HEK293 (cell line): ENCODE results near the gene PACSIN3.

ENCODE experiments used
- CTCF ChIA-PET: fragments of 350-600 bp; formaldehyde crosslinking; extraction: SDS; loops from one replicate; lab custom pipeline; 2021; ENCODE audit warnings: antibody characterized with exemption; lab: Yijun Ruan, JAX
- POLR2A ChIA-PET: fragments of 300-600 bp; formaldehyde crosslinking; extraction: SDS; loops from one replicate; lab custom pipeline; 2020; ENCODE audit warnings: antibody characterized with exemption, inconsistent platforms; lab: Yijun Ruan, JAX
- H3K27ac ChIP-seq: fragments of 200-500 bp; sonication (Bioruptor generic); 2 replicates; pipeline ENCODE4 v1.5.1; 2014; ENCODE audit warnings: low read depth, low read length, control low read depth, inconsistent platforms; ENCODE audit errors: extremely low read depth
- H3K36me3 ChIP-seq, 2 experiments: fragments of 200-500 bp in 1 of 2; sonication (Bioruptor generic) in 1 of 2; 1 replicate in 1 of 2; 2 replicates in 1 of 2; pipeline ENCODE4 v1.5.1; 2014 to 2017; ENCODE audit warnings: inconsistent platforms in 2 of 2, low read length in 2 of 2; ENCODE audit not compliant: control insufficient read depth in 2 of 2, insufficient read depth in 1 of 2
- H3K4me1 ChIP-seq: fragments of 200-500 bp; sonication (Bioruptor generic); 2 replicates; pipeline ENCODE4 v1.5.1; 2014; ENCODE audit warnings: mild to moderate bottlenecking, low read length, inconsistent platforms; ENCODE audit not compliant: control insufficient read depth, insufficient read depth
- H3K4me3 ChIP-seq: 2 replicates; pipeline ENCODE4 v1.5.1; 2011; ENCODE audit warnings: low read depth, mild to moderate bottlenecking, control low read depth, low read length, moderate library complexity
- H3K9me3 ChIP-seq: fragments of 200-500 bp; sonication (Bioruptor generic); 2 replicates; pipeline ENCODE4 v1.5.1; 2014; ENCODE audit warnings: low read depth, low read length, inconsistent platforms; ENCODE audit not compliant: control insufficient read depth, insufficient read depth
- BCL11B ChIP-seq: fragments of 450-650 bp; formaldehyde crosslinking; IDR thresholded peaks from 2 replicates; pipeline ENCODE4 v1.5.1; 2016; ENCODE audit warnings: low read depth, missing biosample characterization, missing genetic modification characterization
- HOXD13 ChIP-seq: sonication (generic); formaldehyde crosslinking; IDR thresholded peaks from 2 replicates; pipeline ENCODE4 v1.8.0; 2022; ENCODE audit warnings: missing genetic modification reagents, borderline replicate concordance
- REPIN1 ChIP-seq: fragments of 450-650 bp; formaldehyde crosslinking; IDR thresholded peaks from 2 replicates; pipeline ENCODE4 v1.5.1; 2017; ENCODE audit warnings: missing biosample characterization, missing genetic modification characterization, low read depth
- REST ChIP-seq: fragments of 450-650 bp; formaldehyde crosslinking; IDR thresholded peaks from 2 replicates; pipeline ENCODE4 v1.5.1; 2016; ENCODE audit warnings: missing biosample characterization, missing genetic modification characterization
- SETDB1 ChIP-seq: IDR thresholded peaks from one replicate; pipeline ENCODE4 v1.6.1; 2017; ENCODE audit warnings: mild to moderate bottlenecking, low read length, moderate library complexity, mixed read lengths; ENCODE audit not compliant: insufficient read length
- ZFP41 ChIP-seq: fragments of 450-650 bp; formaldehyde crosslinking; IDR thresholded peaks from 2 replicates; pipeline ENCODE4 v1.5.1; 2016; ENCODE audit warnings: missing biosample characterization, missing genetic modification characterization, borderline replicate concordance
- ZIC2 ChIP-seq: fragments of 450-650 bp; formaldehyde crosslinking; IDR thresholded peaks from 2 replicates; pipeline ENCODE4 v1.5.1; 2016; ENCODE audit warnings: missing biosample characterization, missing genetic modification characterization
- ZNF121 ChIP-seq: fragments of 450-650 bp; formaldehyde crosslinking; IDR thresholded peaks from 2 replicates; pipeline ENCODE4 v1.5.1; 2016; ENCODE audit warnings: missing biosample characterization, missing genetic modification characterization
- ZNF148 ChIP-seq: fragments of 450-650 bp; formaldehyde crosslinking; IDR thresholded peaks from 2 replicates; pipeline ENCODE4 v1.5.0; 2017; ENCODE audit warnings: missing biosample characterization, missing genetic modification characterization, borderline replicate concordance
- ZNF157 ChIP-seq: fragments of 450-650 bp; formaldehyde crosslinking; IDR thresholded peaks from 2 replicates; pipeline ENCODE4 v1.5.1; 2016; ENCODE audit warnings: missing biosample characterization, missing genetic modification characterization
- ZNF169 ChIP-seq: fragments of 450-650 bp; formaldehyde crosslinking; IDR thresholded peaks from 2 replicates; pipeline ENCODE4 v1.5.1; 2016; ENCODE audit warnings: missing biosample characterization, missing genetic modification characterization
- ZNF24 ChIP-seq: fragments of 450-650 bp; formaldehyde crosslinking; IDR thresholded peaks from 2 replicates; pipeline ENCODE4 v1.5.1; 2016; ENCODE audit warnings: missing biosample characterization, missing genetic modification characterization
- ZNF248 ChIP-seq: fragments of 450-650 bp; formaldehyde crosslinking; IDR thresholded peaks from 2 replicates; pipeline ENCODE4 v1.5.1; 2017; ENCODE audit warnings: missing biosample characterization, missing genetic modification characterization
- ZNF404 ChIP-seq: fragments of 450-650 bp; formaldehyde crosslinking; IDR thresholded peaks from 2 replicates; pipeline ENCODE4 v1.5.1; 2017; ENCODE audit warnings: missing biosample characterization, missing genetic modification characterization
- ZNF449 ChIP-seq: fragments of 450-650 bp; formaldehyde crosslinking; IDR thresholded peaks from 2 replicates; pipeline ENCODE4 v1.5.1; 2017; ENCODE audit warnings: missing biosample characterization, mild to moderate bottlenecking, missing genetic modification characterization, moderate library complexity
- ZNF510 ChIP-seq: fragments of 450-650 bp; formaldehyde crosslinking; IDR thresholded peaks from 2 replicates; pipeline ENCODE4 v1.5.1; 2018; ENCODE audit warnings: mild to moderate bottlenecking, missing genetic modification characterization, missing biosample characterization; ENCODE audit not compliant: insufficient replicate concordance
- ZNF544 ChIP-seq: fragments of 450-650 bp; formaldehyde crosslinking; IDR thresholded peaks from 2 replicates; pipeline ENCODE4 v1.5.0; 2017; ENCODE audit warnings: missing biosample characterization, missing genetic modification characterization
- ZNF548 ChIP-seq: fragments of 450-650 bp; formaldehyde crosslinking; IDR thresholded peaks from 2 replicates; pipeline ENCODE4 v1.5.1; 2016; ENCODE audit warnings: missing biosample characterization, missing genetic modification characterization
- ZNF610 ChIP-seq: fragments of 450-650 bp; formaldehyde crosslinking; IDR thresholded peaks from 2 replicates; pipeline ENCODE4 v1.5.1; 2016; ENCODE audit warnings: missing biosample characterization, missing genetic modification characterization, borderline replicate concordance
- ZNF658 ChIP-seq: fragments of 450-650 bp; formaldehyde crosslinking; IDR thresholded peaks from 2 replicates; pipeline ENCODE4; 2016; ENCODE audit warnings: missing biosample characterization, missing genetic modification characterization
- ZNF707 ChIP-seq: fragments of 450-650 bp; formaldehyde crosslinking; IDR thresholded peaks from 2 replicates; pipeline ENCODE4 v1.5.1; 2016; ENCODE audit warnings: missing biosample characterization, missing genetic modification characterization
- TF ChIP-seq, protein P1 (sequence below): fragments of 450-650 bp; formaldehyde crosslinking; IDR thresholded peaks from 2 replicates; pipeline ENCODE4 v1.5.1; 2016; ENCODE audit warnings: missing biosample characterization, missing genetic modification characterization
- TF ChIP-seq, protein P2 (sequence below): fragments of 450-650 bp; formaldehyde crosslinking; IDR thresholded peaks from 2 replicates; pipeline ENCODE4 v1.5.1; 2016; ENCODE audit warnings: missing biosample characterization, missing genetic modification characterization, low read depth

Gene PACSIN3

DNA sequence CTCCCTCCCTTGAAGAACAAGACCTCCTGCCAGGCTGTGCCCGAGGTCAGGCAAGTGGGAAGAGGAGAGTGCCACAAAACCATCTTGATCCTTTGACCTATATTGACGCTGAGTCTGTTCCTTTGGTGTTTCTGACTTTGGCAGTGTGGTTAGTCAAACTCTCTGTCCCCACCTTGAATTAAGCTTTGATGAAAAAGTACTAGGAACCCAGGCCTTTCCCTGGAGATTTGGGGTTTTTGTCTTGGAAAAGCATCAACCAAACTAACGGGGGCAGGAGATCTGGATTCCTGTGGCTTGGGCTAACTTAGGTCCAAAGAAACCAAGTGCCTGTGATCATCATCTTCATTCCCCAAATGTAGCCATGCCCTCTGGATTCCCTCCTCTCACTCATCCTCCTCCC, 49.9 kb downstream of the PACSIN3 start:
- TF ChIP-seq ZNF121 (tag by site-specific recombination) (no peak), ZNF449 (tag by site-specific recombination) (no peak), SETDB1 (no peak), ZNF610 (tag by site-specific recombination) (no peak), ZNF658 (tag by site-specific recombination) (no peak), ZNF169 (no peak), REST (no peak)
- Histone ChIP-seq H3K9me3 (no peaks in the 10 kb centered on the region), H3K4me3 (no peak overlapping the region), H3K4me1 (no peaks in the 10 kb centered on the region), H3K36me3 (peaks cover 0 to 22% of the 10 kb centered on the region in 2 experiments; a peak in 2 of 3 replicates), H3K27ac (no peak overlapping the region)
- CTCF ChIA-PET, result interaction anchor here (1.9 kb wide), 1 partner anchor 16 kb away, joined by 5 read pairs; no protein-coding TSS in a partner anchor
- POLR2A ChIA-PET, result no interaction called here

- Histone ChIP-seq H3K4me1 (no peaks in the 10 kb centered on the region), H3K4me3 (no peak overlapping the region), H3K9me3 (no peaks in the 10 kb centered on the region), H3K27ac (no peak overlapping the region), H3K36me3 (peaks cover 0 to 12% of the 10 kb centered on the region in 2 experiments; a peak in 1 of 3 replicates)
- ChIA-PET POLR2A (no interaction called here), CTCF (interaction anchor here (5.0 kb wide), 1 partner anchor 20 kb away, joined by 22 read pairs; no protein-coding TSS in a partner anchor)
- TF ChIP-seq REPIN1 (tag by site-specific recombination), result no peak
- TF ChIP-seq, protein P1, sequence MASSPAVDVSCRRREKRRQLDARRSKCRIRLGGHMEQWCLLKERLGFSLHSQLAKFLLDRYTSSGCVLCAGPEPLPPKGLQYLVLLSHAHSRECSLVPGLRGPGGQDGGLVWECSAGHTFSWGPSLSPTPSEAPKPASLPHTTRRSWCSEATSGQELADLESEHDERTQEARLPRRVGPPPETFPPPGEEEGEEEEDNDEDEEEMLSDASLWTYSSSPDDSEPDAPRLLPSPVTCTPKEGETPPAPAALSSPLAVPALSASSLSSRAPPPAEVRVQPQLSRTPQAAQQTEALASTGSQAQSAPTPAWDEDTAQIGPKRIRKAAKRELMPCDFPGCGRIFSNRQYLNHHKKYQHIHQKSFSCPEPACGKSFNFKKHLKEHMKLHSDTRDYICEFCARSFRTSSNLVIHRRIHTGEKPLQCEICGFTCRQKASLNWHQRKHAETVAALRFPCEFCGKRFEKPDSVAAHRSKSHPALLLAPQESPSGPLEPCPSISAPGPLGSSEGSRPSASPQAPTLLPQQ (tag by site-specific recombination), result no peak
- TF ChIP-seq SETDB1, result no peak
- TF ChIP-seq, protein P2, sequence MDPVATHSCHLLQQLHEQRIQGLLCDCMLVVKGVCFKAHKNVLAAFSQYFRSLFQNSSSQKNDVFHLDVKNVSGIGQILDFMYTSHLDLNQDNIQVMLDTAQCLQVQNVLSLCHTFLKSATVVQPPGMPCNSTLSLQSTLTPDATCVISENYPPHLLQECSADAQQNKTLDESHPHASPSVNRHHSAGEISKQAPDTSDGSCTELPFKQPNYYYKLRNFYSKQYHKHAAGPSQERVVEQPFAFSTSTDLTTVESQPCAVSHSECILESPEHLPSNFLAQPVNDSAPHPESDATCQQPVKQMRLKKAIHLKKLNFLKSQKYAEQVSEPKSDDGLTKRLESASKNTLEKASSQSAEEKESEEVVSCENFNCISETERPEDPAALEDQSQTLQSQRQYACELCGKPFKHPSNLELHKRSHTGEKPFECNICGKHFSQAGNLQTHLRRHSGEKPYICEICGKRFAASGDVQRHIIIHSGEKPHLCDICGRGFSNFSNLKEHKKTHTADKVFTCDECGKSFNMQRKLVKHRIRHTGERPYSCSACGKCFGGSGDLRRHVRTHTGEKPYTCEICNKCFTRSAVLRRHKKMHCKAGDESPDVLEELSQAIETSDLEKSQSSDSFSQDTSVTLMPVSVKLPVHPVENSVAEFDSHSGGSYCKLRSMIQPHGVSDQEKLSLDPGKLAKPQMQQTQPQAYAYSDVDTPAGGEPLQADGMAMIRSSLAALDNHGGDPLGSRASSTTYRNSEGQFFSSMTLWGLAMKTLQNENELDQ, result no peak
- TF ChIP-seq ZNF404 (tag by site-specific recombination), result no peak
- no peak for TF ChIP-seq ZNF548 (tag by site-specific recombination)
- TF ChIP-seq ZNF148 (tag by site-specific recombination), result no peak
- no peak for TF ChIP-seq ZNF157 (tag by site-specific recombination)
- no peak for TF ChIP-seq ZFP41 (tag by site-specific recombination)
- no peak for TF ChIP-seq ZNF248 (tag by site-specific recombination)
- no peak for TF ChIP-seq HOXD13
- TF ChIP-seq ZNF707 (tag by site-specific recombination), result no peak
- TF ChIP-seq ZIC2, result no peak
- no peak for TF ChIP-seq ZNF24
- TF ChIP-seq BCL11B (tag by site-specific recombination), result no peak
- no peak for TF ChIP-seq ZNF510 (tag by site-specific recombination)
- no peak for TF ChIP-seq ZNF544 (tag by site-specific recombination)
Measured at GRCh38 chr11:47132981-47133380, 53.3 kb downstream of the PACSIN3 start.
